GM21529 (cell line): Measurements from ENCODE around the gene RTP5.
"Not testable (repeated sequence)": the region's sequence is repeated elsewhere in the genome, so short reads cannot be mapped to it uniquely, and the experiment has no call there.

Source experiments
- ATAC-seq: cut with Tn5 transposase; IDR thresholded peaks from one replicate; pipeline ENCODE4 v1.9.1; 2021; ENCODE audit not compliant: unreplicated experiment

RTP5 gene

GRCh38 chr2:241900251-241901017 is 30.9 kb downstream of the RTP5 start:
- ATAC-seq, result no peak

GRCh38 chr2:241901018-241901380 is 31.5 kb downstream of the RTP5 start:
- ATAC-seq, result no peak

GRCh38 chr2:241901500-241902351 is 32.2 kb downstream of the RTP5 start:
- no peak for ATAC-seq

- no peak for ATAC-seq
Observed at GRCh38 chr2:241902357-241902991, 32.9 kb downstream of the RTP5 start.

- no peak for ATAC-seq
Observed at GRCh38 chr2:241903121-241904010, 33.8 kb downstream of the RTP5 start.

GRCh38 chr2:241904011-241904718 is 34.6 kb downstream of the RTP5 start:
- ATAC-seq, result no peak

GRCh38 chr2:241904791-241905710 is 35.5 kb downstream of the RTP5 start:
- no peak for ATAC-seq

GRCh38 chr2:241905716-241906377 is 36.3 kb downstream of the RTP5 start:
- no peak for ATAC-seq

- not testable (repeated sequence) for ATAC-seq
Observed at GRCh38 chr2:241906378-241906770, 36.8 kb downstream of the RTP5 start.

GRCh38 chr2:241906826-241907570 is 37.5 kb downstream of the RTP5 start:
- ATAC-seq, result no peak

- ATAC-seq, result not testable (repeated sequence)
Observed at GRCh38 chr2:241907831-241908230, 38.3 kb downstream of the RTP5 start.

- no peak for ATAC-seq
Observed at GRCh38 chr2:241908686-241909420, 39.3 kb downstream of the RTP5 start.

GRCh38 chr2:241909769-241910168 is 40.2 kb downstream of the RTP5 start:
- ATAC-seq, result no peak

- no peak for ATAC-seq
Observed at GRCh38 chr2:241910604-241911520, 41.3 kb downstream of the RTP5 start.

GRCh38 chr2:241911551-241911950 is 42.0 kb downstream of the RTP5 start:
- ATAC-seq, result no peak

- no peak for ATAC-seq
Observed at GRCh38 chr2:241912021-241912555, 42.6 kb downstream of the RTP5 start.
